Spinal cord (tissue), 10 donors: Measurements from ENCODE around the gene STX18. TPM values are rescaled to one million over a fixed set of nuclear protein-coding genes. Genes with fewer than 3 reads are reported as not detected.

Experiments
- DNase-seq, 6 donors: peaks; one replicate each; pipeline versions ENCODE4 v3.0.0 to v3.0.0-alpha.2; 2013 to 2015; ENCODE audit warnings: low spot score in 6 of 6, low read depth in 4 of 6
- H3K27ac ChIP-seq: one replicate; pipeline ENCODE4 v1.5.1; 2013; ENCODE audit warnings: low read depth, low read length, control low read depth
- H3K27me3 ChIP-seq: one replicate; pipeline ENCODE4 v1.6.1; 2013; ENCODE audit warnings: low read length; ENCODE audit not compliant: control insufficient read depth, insufficient read depth
- H3K36me3 ChIP-seq: one replicate; pipeline ENCODE4 v1.6.1; 2013; ENCODE audit warnings: low read length; ENCODE audit not compliant: control insufficient read depth, insufficient read depth
- H3K4me1 ChIP-seq: one replicate; pipeline ENCODE4 v1.6.1; 2013; ENCODE audit warnings: low read length; ENCODE audit not compliant: control insufficient read depth, insufficient read depth
- H3K4me3 ChIP-seq: one replicate; pipeline ENCODE4 v1.5.1; 2013; ENCODE audit warnings: low read depth, low read length, control low read depth
- H3K9me3 ChIP-seq: one replicate; pipeline ENCODE4 v1.6.1; 2013; ENCODE audit warnings: low read length; ENCODE audit not compliant: control insufficient read depth, insufficient read depth
- WGBS: methylation state at CpG from one replicate; pipeline ENCODE4 v1.1.5; 2013; ENCODE audit warnings: missing lambda C conversion rate; ENCODE audit not compliant: insufficient coverage; 5-methylcytosine and 5-hydroxymethylcytosine counted together
- polyA plus RNA-seq, 2 donors: library from polyadenylated mRNA; unstranded; fragments of 120-200 nt; gene quantifications; one replicate each; pipeline ENCODE4 v1.2.1, GENCODE V29; 2013; ENCODE audit not compliant: insufficient read length in 2 of 2
- total RNA-seq, 2 donors: library from RNA; depleted of rRNA in 1 of 2; stranded (reverse); fragments of 120-200 nt in 1 of 2; fragments of >200 nt in 1 of 2; gene quantifications; one replicate each; pipeline versions ENCODE4 v1.2.3 to v1.2.4, GENCODE V29; 2013 to 2014
- donor health status: healthy.

Gene STX18
- total and polyA plus RNA-seq, 4 donors, result 26.9 to 56.4 (median 49.4) TPM

GRCh38 chr4:4392501-4393183, 149.2 kb downstream of the STX18 start:
- H3K27me3 ChIP-seq, result peaks cover 4% of the 10 kb centered on the region

GRCh38 chr4:4391866-4392265, 150.0 kb downstream of the STX18 start:
- Histone ChIP-seq H3K4me1 (peaks cover 55% of the 10 kb centered on the region), H3K27ac (no peak overlapping the region), H3K9me3 (no peaks in the 10 kb centered on the region), H3K4me3 (no peak overlapping the region), H3K36me3 (peaks cover 62% of the 10 kb centered on the region), H3K27me3 (peaks cover 5% of the 10 kb centered on the region)
- WGBS, result 91% methylated on average over 2 of the region's 4 CpGs
- no peak for DNase-seq

More at GRCh38 chr4:4392501-4393183, 149.2 kb downstream of the STX18 start:
- DNase-seq, result no peak
- 99% methylated on average over 10 of the region's 13 CpGs for WGBS
- peaks cover 52% of the 10 kb centered on the region for H3K4me1 ChIP-seq
- H3K9me3 ChIP-seq, result no peaks in the 10 kb centered on the region
- H3K27ac ChIP-seq, result no peak overlapping the region
- H3K4me3 ChIP-seq, result no peak overlapping the region
- peaks cover 70% of the 10 kb centered on the region for H3K36me3 ChIP-seq

- no peak overlapping the region for H3K4me3 ChIP-seq
- H3K9me3 ChIP-seq, result no peaks in the 10 kb centered on the region
- H3K4me1 ChIP-seq, result peaks cover 52% of the 10 kb centered on the region
- DNase-seq, result no peak
- H3K27me3 ChIP-seq, result peaks cover 12% of the 10 kb centered on the region
- no peak overlapping the region for H3K27ac ChIP-seq
- 84% methylated on average over 8 of the region's 11 CpGs for WGBS
- H3K36me3 ChIP-seq, result peaks cover 56% of the 10 kb centered on the region
Observed at GRCh38 chr4:4390515-4391240, 151.2 kb downstream of the STX18 start.

GRCh38 chr4:4390046-4390445, 151.8 kb downstream of the STX18 start:
- Histone ChIP-seq H3K4me1 (peaks cover 51% of the 10 kb centered on the region), H3K36me3 (peaks cover 56% of the 10 kb centered on the region), H3K27me3 (peaks cover 17% of the 10 kb centered on the region), H3K4me3 (no peak overlapping the region), H3K27ac (no peak overlapping the region), H3K9me3 (no peaks in the 10 kb centered on the region)
- DNase-seq, result no peak
- 74% methylated on average over 4 of the region's 7 CpGs for WGBS

- Histone ChIP-seq H3K27ac (no peak overlapping the region), H3K27me3 (peaks cover 26% of the 10 kb centered on the region), H3K4me1 (peaks cover 43% of the 10 kb centered on the region), H3K36me3 (peaks cover 50% of the 10 kb centered on the region), H3K4me3 (no peak overlapping the region), H3K9me3 (no peaks in the 10 kb centered on the region)
- WGBS, result 71% methylated on average over 12 of the region's 18 CpGs
- DNase-seq, result no peak
Observed at GRCh38 chr4:4388836-4389575, 152.8 kb downstream of the STX18 start.

- peak overlapping the region; percentile 52 for H3K4me3 ChIP-seq
- WGBS, result 53% methylated on average over 3 of the region's 8 CpGs
- H3K9me3 ChIP-seq, result no peaks in the 10 kb centered on the region
- peaks cover 45% of the 10 kb centered on the region for H3K36me3 ChIP-seq
- H3K4me1 ChIP-seq, result peaks cover 38% of the 10 kb centered on the region
- peak in 1 of 6 donors; percentile 73 for DNase-seq
- no peak overlapping the region for H3K27ac ChIP-seq
- peaks cover 26% of the 10 kb centered on the region for H3K27me3 ChIP-seq
Observed at GRCh38 chr4:4388311-4388790, 153.5 kb downstream of the STX18 start.

GRCh38 chr4:4387531-4388310, 154.1 kb downstream of the STX18 start:
- H3K27me3 ChIP-seq, result peaks cover 26% of the 10 kb centered on the region
- peak in 2 of 6 donors; percentile 80 to 82 for DNase-seq

GRCh38 chr4:4386736-4387392, 155.0 kb downstream of the STX18 start, which contains the start of gene NSG1:
Gene NSG1, plus strand, starts transcription at chr4:4387102. Its CDS starts 528 bp downstream, at chr4:4387630.
- peaks cover 38% of the 10 kb centered on the region for H3K4me1 ChIP-seq
- no peak within 1 kb of the TSS for H3K27ac ChIP-seq
- under 1% methylated on average over 87 of the region's 87 CpGs for WGBS
- peak in 3 of 6 donors; percentile 61 to 96 (median 93) for DNase-seq
- H3K36me3 ChIP-seq, result peaks cover 30% of the 10 kb centered on the region
- no peaks in the 10 kb centered on the region for H3K9me3 ChIP-seq
- peak within 1 kb of the TSS; percentile 52 for H3K4me3 ChIP-seq
- peaks cover 26% of the 10 kb centered on the region for H3K27me3 ChIP-seq

More at GRCh38 chr4:4387531-4388310, 154.1 kb downstream of the STX18 start:
- WGBS, result 2% methylated on average over 62 of the region's 62 CpGs
- H3K27ac ChIP-seq, result no peak overlapping the region
- H3K9me3 ChIP-seq, result no peaks in the 10 kb centered on the region
- H3K36me3 ChIP-seq, result peaks cover 39% of the 10 kb centered on the region
- H3K4me1 ChIP-seq, result peaks cover 38% of the 10 kb centered on the region
- peak overlapping the region; percentile 52 for H3K4me3 ChIP-seq
